Astrocyte (in vitro differentiated cells and primary cell): Measurements from ENCODE around the gene UBE2Q1.

ENCODE experiments used
- EZH2 ChIP-seq: IDR thresholded peaks from 2 replicates; pipeline ENCODE4 v1.6.1; 2012; ENCODE audit warnings: mild to moderate bottlenecking, low read length, inconsistent platforms; ENCODE audit not compliant: insufficient read depth
- TF ChIP-seq, protein P1 (sequence below): IDR thresholded peaks from 2 replicates; pipeline ENCODE4 v1.5.1; 2011; ENCODE audit warnings: low read depth, mild to moderate bottlenecking, inconsistent platforms, low read length, moderate library complexity; ENCODE audit not compliant: insufficient read depth

DNA sequence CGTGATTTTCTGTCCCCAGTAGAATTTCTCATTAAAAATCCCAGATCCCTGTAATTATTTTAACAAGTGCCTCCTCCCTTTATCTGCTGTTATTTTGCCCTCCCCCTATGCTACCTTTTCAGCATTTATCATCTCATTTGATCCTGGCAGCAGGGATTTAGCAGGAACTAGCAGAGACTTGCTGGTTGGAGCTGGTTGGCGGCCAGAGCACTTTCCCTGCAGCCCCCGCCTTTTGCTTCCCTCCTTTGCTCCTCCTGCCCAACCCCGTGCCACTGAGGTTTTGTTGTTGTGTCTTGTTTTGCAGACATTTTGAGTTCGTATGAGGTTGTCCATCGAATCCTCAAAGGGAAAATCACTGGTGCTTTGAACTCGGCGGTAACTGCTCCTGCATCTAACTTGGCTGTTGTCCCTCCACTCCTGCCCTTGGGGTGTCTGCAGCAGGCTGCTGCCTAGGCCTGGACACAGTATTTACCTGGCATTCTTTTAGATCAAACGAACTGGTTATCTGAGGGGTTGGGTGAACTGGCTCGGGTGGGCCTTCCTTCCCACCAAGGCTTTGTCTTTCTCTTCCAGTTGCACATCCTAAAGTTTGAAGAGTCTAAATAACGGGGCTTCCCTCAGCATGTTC, 11.2 kb downstream of the UBE2Q1 start:
- TF ChIP-seq, protein P1, sequence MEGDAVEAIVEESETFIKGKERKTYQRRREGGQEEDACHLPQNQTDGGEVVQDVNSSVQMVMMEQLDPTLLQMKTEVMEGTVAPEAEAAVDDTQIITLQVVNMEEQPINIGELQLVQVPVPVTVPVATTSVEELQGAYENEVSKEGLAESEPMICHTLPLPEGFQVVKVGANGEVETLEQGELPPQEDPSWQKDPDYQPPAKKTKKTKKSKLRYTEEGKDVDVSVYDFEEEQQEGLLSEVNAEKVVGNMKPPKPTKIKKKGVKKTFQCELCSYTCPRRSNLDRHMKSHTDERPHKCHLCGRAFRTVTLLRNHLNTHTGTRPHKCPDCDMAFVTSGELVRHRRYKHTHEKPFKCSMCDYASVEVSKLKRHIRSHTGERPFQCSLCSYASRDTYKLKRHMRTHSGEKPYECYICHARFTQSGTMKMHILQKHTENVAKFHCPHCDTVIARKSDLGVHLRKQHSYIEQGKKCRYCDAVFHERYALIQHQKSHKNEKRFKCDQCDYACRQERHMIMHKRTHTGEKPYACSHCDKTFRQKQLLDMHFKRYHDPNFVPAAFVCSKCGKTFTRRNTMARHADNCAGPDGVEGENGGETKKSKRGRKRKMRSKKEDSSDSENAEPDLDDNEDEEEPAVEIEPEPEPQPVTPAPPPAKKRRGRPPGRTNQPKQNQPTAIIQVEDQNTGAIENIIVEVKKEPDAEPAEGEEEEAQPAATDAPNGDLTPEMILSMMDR: no peak
- TF ChIP-seq EZH2: no peak
